ENCODE results near the gene SMIM7.

SMIM7 gene

GRCh38 chr19:16625163-16625958 is 34.6 kb downstream of the SMIM7 start:
- Histone ChIP-seq H3K27ac (no peak overlapping the region), H3K9ac (0 out of 2 replicates have a peak overlapping the region, but pooled peaks have one; percentile 97), H3K9me3 (no peaks in the 10 kb centered on the region), H4K20me1 (peaks cover 75% of the 10 kb centered on the region), H3K4me2 (peak overlapping the region; percentile 92; the same call in 1 of the 2 replicates), H3K4me1 (peaks cover 29% of the 10 kb centered on the region), H3K4me3 (no peak overlapping the region), H3K27me3 (no peaks in the 10 kb centered on the region), H3K36me3 (peaks cover 52% of the 10 kb centered on the region)
- no peak for TF ChIP-seq Cebpa-rat (IDR thresholded peaks at IDR 0.05)

- peaks cover 49% of the 10 kb centered on the region for H3K36me3 ChIP-seq
- H3K9me3 ChIP-seq: no peaks in the 10 kb centered on the region
- H3K4me2 ChIP-seq: no peak overlapping the region
- H3K27me3 ChIP-seq: no peaks in the 10 kb centered on the region
- H3K27ac ChIP-seq: no peak overlapping the region
- H3K9ac ChIP-seq: no peak overlapping the region
- H3K4me3 ChIP-seq: no peak overlapping the region
- peaks cover 86% of the 10 kb centered on the region for H4K20me1 ChIP-seq
- TF ChIP-seq Cebpa-rat (IDR thresholded peaks at IDR 0.05): no peak
- peaks cover 29% of the 10 kb centered on the region for H3K4me1 ChIP-seq
These were observed 35.7 kb downstream of the SMIM7 start for GRCh38 chr19:16624236-16624635.

- H3K9ac ChIP-seq: no peak overlapping the region
- no peak overlapping the region for H3K4me3 ChIP-seq
- H4K20me1 ChIP-seq: peaks cover 93% of the 10 kb centered on the region
These were observed 36.4 kb downstream of the SMIM7 start for GRCh38 chr19:16623576-16623975.

GRCh38 chr19:16623066-16623465 is 36.9 kb downstream of the SMIM7 start:
- Histone ChIP-seq H3K27me3 (no peaks in the 10 kb centered on the region), H3K27ac (no peak overlapping the region), H3K4me1 (peaks cover 38% of the 10 kb centered on the region), H3K4me3 (no peak overlapping the region), H3K9me3 (no peaks in the 10 kb centered on the region), H3K4me2 (no peak overlapping the region), H4K20me1 (peaks cover 98% of the 10 kb centered on the region), H3K9ac (no peak overlapping the region), H3K36me3 (peaks cover 49% of the 10 kb centered on the region)
- no peak for TF ChIP-seq Cebpa-rat (IDR thresholded peaks at IDR 0.05)

More at GRCh38 chr19:16623576-16623975, 36.4 kb downstream of the SMIM7 start:
- Histone ChIP-seq H3K4me2 (no peak overlapping the region), H3K36me3 (peaks cover 49% of the 10 kb centered on the region), H3K9me3 (no peaks in the 10 kb centered on the region), H3K27ac (no peak overlapping the region), H3K4me1 (peaks cover 33% of the 10 kb centered on the region), H3K27me3 (no peaks in the 10 kb centered on the region)
- TF ChIP-seq Cebpa-rat (IDR thresholded peaks at IDR 0.05): no peak

GRCh38 chr19:16621165-16621800 is 38.7 kb downstream of the SMIM7 start:
- Histone ChIP-seq H3K4me1 (peaks cover 52% of the 10 kb centered on the region), H3K36me3 (peaks cover 49% of the 10 kb centered on the region), H3K27ac (no peak overlapping the region), H3K4me3 (no peak overlapping the region), H3K9me3 (no peaks in the 10 kb centered on the region), H3K27me3 (no peaks in the 10 kb centered on the region), H3K9ac (peak overlapping the region; percentile 5; the same call in 1 of the 2 replicates), H4K20me1 (peaks cover 100% of the 10 kb centered on the region), H3K4me2 (no peak overlapping the region)
- TF ChIP-seq Cebpa-rat (IDR thresholded peaks at IDR 0.05): no peak

- no peak overlapping the region for H3K4me2 ChIP-seq
These were observed 39.4 kb downstream of the SMIM7 start for GRCh38 chr19:16620584-16620983.

GRCh38 chr19:16620018-16620417 is 39.9 kb downstream of the SMIM7 start:
- Histone ChIP-seq H3K4me1 (peaks cover 56% of the 10 kb centered on the region), H3K9ac (no peak overlapping the region), H3K4me2 (peak overlapping the region; percentile 59), H4K20me1 (peaks cover 100% of the 10 kb centered on the region), H3K4me3 (no peak overlapping the region), H3K36me3 (peaks cover 39% of the 10 kb centered on the region), H3K9me3 (no peaks in the 10 kb centered on the region), H3K27me3 (no peaks in the 10 kb centered on the region), H3K27ac (no peak overlapping the region)
- no peak for TF ChIP-seq Cebpa-rat (IDR thresholded peaks at IDR 0.05)

More at GRCh38 chr19:16620584-16620983, 39.4 kb downstream of the SMIM7 start:
- no peak overlapping the region for H3K27ac ChIP-seq
- H3K4me1 ChIP-seq: peaks cover 52% of the 10 kb centered on the region
- no peak for TF ChIP-seq Cebpa-rat (IDR thresholded peaks at IDR 0.05)
- no peaks in the 10 kb centered on the region for H3K27me3 ChIP-seq
- no peak overlapping the region for H3K9ac ChIP-seq
- H3K4me3 ChIP-seq: no peak overlapping the region
- H3K36me3 ChIP-seq: peaks cover 45% of the 10 kb centered on the region
- peaks cover 100% of the 10 kb centered on the region for H4K20me1 ChIP-seq
- no peaks in the 10 kb centered on the region for H3K9me3 ChIP-seq

GRCh38 chr19:16619457-16619856 is 40.5 kb downstream of the SMIM7 start:
- H3K27ac ChIP-seq: no peak overlapping the region
- TF ChIP-seq Cebpa-rat (IDR thresholded peaks at IDR 0.05): no peak
- peak overlapping the region; percentile 59 for H3K4me2 ChIP-seq
- peaks cover 34% of the 10 kb centered on the region for H3K36me3 ChIP-seq
- H3K4me1 ChIP-seq: peaks cover 61% of the 10 kb centered on the region
- no peaks in the 10 kb centered on the region for H3K9me3 ChIP-seq
- H3K4me3 ChIP-seq: no peak overlapping the region
- no peaks in the 10 kb centered on the region for H3K27me3 ChIP-seq
- H4K20me1 ChIP-seq: peaks cover 100% of the 10 kb centered on the region
- peak overlapping the region; percentile 43; the same call in 1 of the 2 replicates for H3K9ac ChIP-seq

- Histone ChIP-seq H3K4me3 (no peak overlapping the region), H3K9ac (no peak overlapping the region; the same call in 1 of the 2 replicates), H3K27me3 (no peaks in the 10 kb centered on the region), H3K36me3 (peaks cover 22% of the 10 kb centered on the region), H3K27ac (peak overlapping the region; percentile 24; the same call in 1 of the 2 replicates), H3K9me3 (no peaks in the 10 kb centered on the region), H4K20me1 (peaks cover 100% of the 10 kb centered on the region), H3K4me1 (peaks cover 72% of the 10 kb centered on the region), H3K4me2 (peak overlapping the region; percentile 59)
- TF ChIP-seq Cebpa-rat (IDR thresholded peaks at IDR 0.05): no peak
These were observed 41.7 kb downstream of the SMIM7 start for GRCh38 chr19:16618248-16618647.

GRCh38 chr19:16615808-16616207 is 44.1 kb downstream of the SMIM7 start:
- Histone ChIP-seq H3K27ac (no peak overlapping the region), H3K36me3 (peaks cover 7% of the 10 kb centered on the region; the same call in 1 of the 2 replicates), H3K27me3 (no peaks in the 10 kb centered on the region), H3K4me2 (peak overlapping the region; percentile 48), H4K20me1 (peaks cover 100% of the 10 kb centered on the region), H3K4me3 (no peak overlapping the region), H3K9me3 (no peaks in the 10 kb centered on the region), H3K9ac (no peak overlapping the region), H3K4me1 (peaks cover 87% of the 10 kb centered on the region)
- TF ChIP-seq Cebpa-rat (IDR thresholded peaks at IDR 0.05): no peak

Measured in BLaER1 (cell line).